Fibroblast of skin of left quadriceps (primary cell): ENCODE results near the gene SH3BGRL2.
"Not testable (repeated sequence)": the region's sequence is repeated elsewhere in the genome, so short reads cannot be mapped to it uniquely, and the experiment has no call there.

Experiments
- DNase-seq, 2 experiments: peaks; one replicate each; pipeline ENCODE4 v3.0.0-alpha.2; 2013; ENCODE audit warnings: low read depth in 2 of 2

SH3BGRL2 gene

GRCh38 chr6:79745282-79745681, 114.2 kb downstream of the SH3BGRL2 start:
- DNase-seq: not testable (repeated sequence)

- not testable (repeated sequence) for DNase-seq
These were observed 115.2 kb downstream of the SH3BGRL2 start for GRCh38 chr6:79746325-79746724.

- DNase-seq: no peak
These were observed 119.7 kb downstream of the SH3BGRL2 start for GRCh38 chr6:79750806-79751205.
